ENCODE data around the gene SHISAL1. TPM values are rescaled to one million over a fixed set of nuclear protein-coding genes. Genes with fewer than 3 reads are reported as not detected.

Gene SHISAL1
- total RNA-seq, 1 experiment from 2014 or later: 2.9 TPM

- DNase-seq: peak; percentile 8
- H3K36me3 ChIP-seq (replicated peaks; ENCODE audit: control insufficient read depth, insufficient read depth, low read length): no peaks in the 10 kb centered on the region
- no peaks in the 10 kb centered on the region for H3K27me3 ChIP-seq (ENCODE audit: control insufficient read depth, insufficient read depth, low read length)
- no peak overlapping the region for H3K4me3 ChIP-seq (ENCODE audit: insufficient read depth, low read depth, low read length)
Measured at GRCh38 chr22:44211946-44212930, 100.5 kb downstream of the SHISAL1 start.

GRCh38 chr22:44211256-44211945, 101.3 kb downstream of the SHISAL1 start:
- peak; percentile 19 for DNase-seq
- Histone ChIP-seq H3K36me3 (replicated peaks; ENCODE audit: control insufficient read depth, insufficient read depth, low read length) (no peaks in the 10 kb centered on the region), H3K27me3 (ENCODE audit: control insufficient read depth, insufficient read depth, low read length) (no peaks in the 10 kb centered on the region), H3K4me3 (ENCODE audit: insufficient read depth, low read depth, low read length) (no peak overlapping the region)

GRCh38 chr22:44210722-44211121, 102.0 kb downstream of the SHISAL1 start:
- Histone ChIP-seq H3K27me3 (ENCODE audit: control insufficient read depth, insufficient read depth, low read length) (no peaks in the 10 kb centered on the region), H3K4me3 (ENCODE audit: insufficient read depth, low read depth, low read length) (no peak overlapping the region), H3K36me3 (replicated peaks; ENCODE audit: control insufficient read depth, insufficient read depth, low read length) (no peaks in the 10 kb centered on the region)
- no peak for DNase-seq

GRCh38 chr22:44209343-44209742, 103.4 kb downstream of the SHISAL1 start:
- Histone ChIP-seq H3K27me3 (ENCODE audit: control insufficient read depth, insufficient read depth, low read length) (no peaks in the 10 kb centered on the region), H3K36me3 (replicated peaks; ENCODE audit: control insufficient read depth, insufficient read depth, low read length) (no peaks in the 10 kb centered on the region), H3K4me3 (ENCODE audit: insufficient read depth, low read depth, low read length) (no peak overlapping the region)
- no peak for DNase-seq

GRCh38 chr22:44207981-44208317, 104.8 kb downstream of the SHISAL1 start:
- Histone ChIP-seq H3K27me3 (ENCODE audit: control insufficient read depth, insufficient read depth, low read length) (no peaks in the 10 kb centered on the region), H3K36me3 (replicated peaks; ENCODE audit: control insufficient read depth, insufficient read depth, low read length) (no peaks in the 10 kb centered on the region), H3K4me3 (ENCODE audit: insufficient read depth, low read depth, low read length) (no peak overlapping the region)
- no peak for DNase-seq

GRCh38 chr22:44207173-44207980, 105.4 kb downstream of the SHISAL1 start:
- Histone ChIP-seq H3K36me3 (replicated peaks; ENCODE audit: control insufficient read depth, insufficient read depth, low read length) (no peaks in the 10 kb centered on the region), H3K4me3 (ENCODE audit: insufficient read depth, low read depth, low read length) (no peak overlapping the region), H3K27me3 (ENCODE audit: control insufficient read depth, insufficient read depth, low read length) (no peaks in the 10 kb centered on the region)
- peak; percentile 25 for DNase-seq

- no peak overlapping the region for H3K4me3 ChIP-seq (ENCODE audit: insufficient read depth, low read depth, low read length)
- no peaks in the 10 kb centered on the region for H3K27me3 ChIP-seq (ENCODE audit: control insufficient read depth, insufficient read depth, low read length)
Measured at GRCh38 chr22:44206696-44207095, 106.1 kb downstream of the SHISAL1 start.

GRCh38 chr22:44206330-44206645, 106.5 kb downstream of the SHISAL1 start:
- H3K4me3 ChIP-seq (ENCODE audit: insufficient read depth, low read depth, low read length): no peak overlapping the region
- DNase-seq: peak; percentile 30
- H3K27me3 ChIP-seq (ENCODE audit: control insufficient read depth, insufficient read depth, low read length): no peaks in the 10 kb centered on the region
- no peaks in the 10 kb centered on the region for H3K36me3 ChIP-seq (replicated peaks; ENCODE audit: control insufficient read depth, insufficient read depth, low read length)

More at GRCh38 chr22:44206696-44207095, 106.1 kb downstream of the SHISAL1 start:
- no peaks in the 10 kb centered on the region for H3K36me3 ChIP-seq (replicated peaks; ENCODE audit: control insufficient read depth, insufficient read depth, low read length)
- peak; percentile 35 for DNase-seq

- Histone ChIP-seq H3K4me3 (ENCODE audit: insufficient read depth, low read depth, low read length) (no peak overlapping the region), H3K27me3 (ENCODE audit: control insufficient read depth, insufficient read depth, low read length) (no peaks in the 10 kb centered on the region), H3K36me3 (replicated peaks; ENCODE audit: control insufficient read depth, insufficient read depth, low read length) (no peaks in the 10 kb centered on the region)
- DNase-seq: peak; percentile 32
Measured at GRCh38 chr22:44205516-44206329, 107.0 kb downstream of the SHISAL1 start.

GRCh38 chr22:44204739-44205515, 107.8 kb downstream of the SHISAL1 start:
- H3K36me3 ChIP-seq (replicated peaks; ENCODE audit: control insufficient read depth, insufficient read depth, low read length): no peaks in the 10 kb centered on the region
- no peak for DNase-seq
- H3K27me3 ChIP-seq (ENCODE audit: control insufficient read depth, insufficient read depth, low read length): no peaks in the 10 kb centered on the region
- H3K4me3 ChIP-seq (ENCODE audit: insufficient read depth, low read depth, low read length): no peak overlapping the region

- no peak for DNase-seq
- H3K4me3 ChIP-seq (ENCODE audit: insufficient read depth, low read depth, low read length): no peak overlapping the region
- H3K27me3 ChIP-seq (ENCODE audit: control insufficient read depth, insufficient read depth, low read length): no peaks in the 10 kb centered on the region
- H3K36me3 ChIP-seq (replicated peaks; ENCODE audit: control insufficient read depth, insufficient read depth, low read length): no peaks in the 10 kb centered on the region
Measured at GRCh38 chr22:44203203-44203602, 109.5 kb downstream of the SHISAL1 start.

GRCh38 chr22:44202261-44202789, 110.4 kb downstream of the SHISAL1 start:
- DNase-seq: no peak
- Histone ChIP-seq H3K36me3 (replicated peaks; ENCODE audit: control insufficient read depth, insufficient read depth, low read length) (no peaks in the 10 kb centered on the region), H3K4me3 (ENCODE audit: insufficient read depth, low read depth, low read length) (no peak overlapping the region), H3K27me3 (ENCODE audit: control insufficient read depth, insufficient read depth, low read length) (no peaks in the 10 kb centered on the region)

GRCh38 chr22:44201665-44202064, 111.1 kb downstream of the SHISAL1 start:
- no peak for DNase-seq
- no peak overlapping the region for H3K4me3 ChIP-seq (ENCODE audit: insufficient read depth, low read depth, low read length)

More at GRCh38 chr22:44201665-44202064, 111.1 kb downstream of the SHISAL1 start:
- Histone ChIP-seq H3K27me3 (ENCODE audit: control insufficient read depth, insufficient read depth, low read length) (no peaks in the 10 kb centered on the region), H3K36me3 (replicated peaks; ENCODE audit: control insufficient read depth, insufficient read depth, low read length) (no peaks in the 10 kb centered on the region)

Data from H7 (cell line).